NCI-H1694 (cell line): ENCODE results near the gene LTBR.

Experiments
- DNase-seq: peaks from one replicate; lab custom pipeline; 2025; lab: John Stamatoyannopoulos, UW

LTBR gene

GRCh38 chr12:6368906-6369525 is 14.9 kb upstream of the LTBR start:
- DNase-seq: no peak

- DNase-seq: no peak
Observed at GRCh38 chr12:6369916-6370575, 13.9 kb upstream of the LTBR start.

DNA sequence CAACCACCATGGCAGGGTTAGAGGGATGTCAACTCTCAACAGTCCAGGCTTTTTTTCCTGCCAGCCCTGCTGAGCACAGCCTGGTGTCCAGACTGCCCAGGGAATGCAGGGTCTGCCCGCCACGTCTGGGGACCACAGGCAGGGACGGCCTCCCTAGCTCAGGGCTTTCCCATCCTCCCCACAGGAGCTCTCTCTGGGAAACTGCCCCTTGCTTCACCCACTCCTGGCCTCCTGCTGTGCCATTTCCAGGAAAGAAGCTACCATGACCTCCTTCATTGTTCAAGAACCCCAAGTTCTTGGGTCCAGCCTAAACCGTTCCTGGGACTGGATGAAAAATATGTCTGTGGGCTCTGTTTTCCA is 13.4 kb upstream of the LTBR start:
- no peak for DNase-seq

- DNase-seq: no peak
Observed at GRCh38 chr12:6370994-6371754, 12.8 kb upstream of the LTBR start.

DNA sequence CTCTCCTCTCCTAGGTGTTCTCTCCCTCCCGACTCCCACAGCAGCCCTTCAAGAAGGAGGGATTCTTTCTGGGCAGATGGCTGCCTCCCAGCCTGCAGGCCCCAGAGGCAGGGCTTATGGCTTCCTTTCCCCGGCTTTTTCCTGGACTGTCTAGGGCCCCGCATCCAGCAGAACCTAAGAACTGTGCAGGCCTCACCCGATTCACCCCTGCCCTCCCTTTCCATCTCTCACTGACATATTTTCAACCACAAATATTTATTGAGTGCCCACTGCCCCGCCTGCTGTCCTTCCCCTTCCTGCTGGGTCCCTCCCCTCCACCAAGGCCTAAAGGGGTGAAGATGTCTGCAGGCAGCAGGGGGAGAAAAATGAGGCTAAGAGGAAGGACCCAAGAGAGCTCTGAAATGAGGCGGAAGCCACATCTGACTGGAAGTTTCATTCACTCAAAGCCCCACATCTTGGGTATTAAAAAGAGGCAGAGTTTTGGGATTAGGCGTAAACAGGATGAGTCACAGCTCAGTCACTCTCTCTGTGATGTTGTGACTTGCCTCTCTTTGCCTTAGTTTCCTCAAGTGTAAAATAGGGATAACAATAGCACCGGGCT is 11.5 kb upstream of the LTBR start:
- no peak for DNase-seq

GRCh38 chr12:6373022-6373787 is 10.8 kb upstream of the LTBR start:
- no peak for DNase-seq

GRCh38 chr12:6374028-6374785 is 9.8 kb upstream of the LTBR start:
- DNase-seq: no peak

GRCh38 chr12:6374786-6375160 is 9.2 kb upstream of the LTBR start:
- no peak for DNase-seq

- DNase-seq: no peak
Observed at GRCh38 chr12:6375269-6376078, 8.5 kb upstream of the LTBR start, which contains the start of gene SCNN1A. Gene SCNN1A, minus strand, starts transcription at chr12:6375563. Its CDS starts 780 bp downstream, at chr12:6374783.

GRCh38 chr12:6376079-6376869 is 7.7 kb upstream of the LTBR start:
- DNase-seq: no peak

DNA sequence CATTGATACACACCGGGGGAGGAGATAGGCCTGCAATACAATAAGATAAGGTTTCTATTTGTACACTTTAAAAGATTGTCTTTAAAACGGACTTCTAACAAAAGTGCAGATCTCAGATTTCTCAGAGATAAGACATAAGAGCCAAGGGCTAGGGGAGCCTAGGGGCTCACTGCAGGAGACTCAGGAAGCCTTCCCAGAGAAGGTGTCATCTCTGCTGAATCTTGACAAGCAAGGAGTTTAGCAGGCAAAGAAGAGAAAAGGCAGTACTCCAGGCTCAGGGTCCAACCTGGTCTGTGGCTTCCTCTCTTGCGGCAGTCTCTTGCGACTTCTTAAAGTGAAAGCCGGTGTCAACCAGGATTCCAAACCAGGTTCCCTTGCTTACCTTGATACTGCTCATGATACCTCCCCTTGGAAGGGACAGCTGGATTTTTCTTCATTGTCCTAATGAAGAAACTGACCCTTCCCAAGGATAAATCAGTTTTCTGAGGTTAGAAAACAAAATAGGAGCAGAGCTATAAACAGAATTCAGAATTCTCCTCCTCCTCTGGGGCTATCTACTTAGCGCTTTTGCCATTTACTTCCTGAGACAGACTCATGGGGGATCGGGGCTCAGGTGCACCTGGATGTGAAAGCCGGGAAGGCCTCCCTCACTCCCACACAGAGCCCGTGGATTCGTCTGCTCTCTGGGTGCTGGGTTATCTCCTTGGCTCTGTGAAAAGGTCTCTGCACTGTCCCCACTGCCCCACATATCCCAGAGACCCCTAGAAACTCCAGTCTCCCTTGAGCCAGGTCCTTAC is 6.9 kb upstream of the LTBR start:
- DNase-seq: no peak

- DNase-seq: no peak
Observed at GRCh38 chr12:6377667-6377994, 6.3 kb upstream of the LTBR start.

GRCh38 chr12:6378709-6379472 is 5.1 kb upstream of the LTBR start:
- no peak for DNase-seq

DNA sequence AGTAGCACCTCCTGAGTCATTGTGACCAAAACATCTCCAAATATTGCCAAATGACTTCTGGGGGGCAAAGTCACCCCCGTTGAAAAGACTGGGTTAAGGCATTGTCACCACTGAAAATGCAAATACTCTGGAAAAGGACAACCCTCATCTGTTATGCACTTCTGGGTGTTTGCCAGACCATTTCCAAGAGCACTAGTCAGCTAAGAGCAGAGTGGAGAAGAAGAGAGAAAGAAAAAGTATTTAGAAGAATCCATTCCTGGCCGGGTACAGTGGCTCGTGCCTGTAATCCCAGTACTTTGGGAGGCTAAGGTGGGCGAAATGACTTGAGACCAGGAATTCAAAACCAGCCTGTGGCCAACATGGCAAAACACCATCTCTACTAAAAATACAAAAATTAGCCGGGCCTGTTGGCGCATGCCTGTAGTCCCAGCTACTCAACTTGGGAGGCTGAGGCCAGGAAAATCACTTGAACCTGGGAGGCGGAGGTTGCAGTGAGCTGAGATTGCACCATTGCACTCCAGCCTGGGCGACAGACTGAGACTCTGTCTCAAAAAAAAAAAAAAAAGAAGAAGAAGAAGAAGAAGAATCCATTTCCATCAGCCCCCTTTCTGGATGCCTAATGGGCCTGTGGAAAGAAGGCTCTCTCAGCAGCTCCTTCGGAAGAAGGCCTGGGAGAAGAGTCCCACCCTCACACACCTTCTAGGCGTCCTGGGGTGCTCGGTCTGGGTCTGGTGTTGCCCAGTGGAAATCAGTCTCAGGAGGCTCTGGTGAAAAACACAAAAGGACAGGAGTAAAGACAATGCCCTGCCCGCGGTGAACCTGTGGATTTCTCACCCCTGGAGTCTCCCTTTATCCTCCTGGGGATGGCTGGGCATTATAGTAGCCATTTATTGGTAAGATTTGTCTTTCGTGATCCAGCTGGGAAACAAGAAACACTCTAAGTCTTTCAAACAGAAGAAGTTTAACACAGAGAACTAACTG is 3.5 kb upstream of the LTBR start:
- DNase-seq: no peak

- no peak for DNase-seq
Observed at GRCh38 chr12:6382371-6382770, 1.6 kb upstream of the LTBR start.

DNA sequence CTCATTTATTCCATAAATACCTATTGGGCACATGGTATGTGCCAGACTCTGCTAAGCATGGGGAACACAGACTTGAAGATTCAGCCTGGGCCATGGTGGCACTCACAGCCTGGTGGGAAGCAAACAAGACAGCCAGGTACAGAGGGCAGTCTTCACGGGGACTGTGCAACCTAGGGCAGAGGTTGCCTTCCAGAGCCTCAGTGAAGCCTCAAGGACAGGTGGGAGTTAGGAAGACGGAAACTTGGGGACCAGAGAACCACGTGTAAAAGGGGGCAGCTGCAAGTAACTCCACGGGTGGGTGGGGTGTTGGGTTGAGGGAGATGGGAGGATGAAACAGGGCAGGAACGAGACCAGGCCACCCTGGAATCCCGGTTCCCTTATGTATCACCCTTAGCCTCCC is 980 bp upstream of the LTBR start:
- no peak for DNase-seq
